NOMO-1 treated with dmso at 0.1 percent for 144 hours (cell line): Measurements from ENCODE around the gene TMEM183A.

Experiments used
- DNase-seq: peaks from one replicate; lab custom pipeline; 2025; ENCODE audit not compliant: unreplicated experiment; lab: John Stamatoyannopoulos, UW

TMEM183A gene

DNA sequence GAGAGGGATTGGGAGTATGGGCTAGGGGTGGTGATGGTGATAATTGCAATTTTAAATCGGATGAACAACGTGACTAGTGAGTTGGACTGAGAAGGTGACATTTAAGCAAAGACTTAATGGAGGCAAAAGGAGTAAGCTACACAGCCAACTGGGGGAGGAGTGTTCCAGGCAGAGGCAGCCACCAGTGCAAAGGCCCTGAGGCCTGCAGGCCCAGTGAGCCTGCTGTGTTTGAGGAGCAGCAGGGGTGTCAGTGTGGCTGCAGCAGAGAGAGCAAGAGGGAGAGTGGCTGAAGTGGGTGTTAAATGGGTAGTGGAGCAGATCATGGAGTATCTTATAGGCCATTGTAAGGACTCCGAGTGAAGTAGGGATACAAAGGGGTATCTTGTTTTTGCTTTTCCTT is 59.8 kb downstream of the TMEM183A start:
- DNase-seq = no peak

GRCh38 chr1:203069030-203069747 is 62.0 kb downstream of the TMEM183A start:
- peak; percentile 89 for DNase-seq

DNA sequence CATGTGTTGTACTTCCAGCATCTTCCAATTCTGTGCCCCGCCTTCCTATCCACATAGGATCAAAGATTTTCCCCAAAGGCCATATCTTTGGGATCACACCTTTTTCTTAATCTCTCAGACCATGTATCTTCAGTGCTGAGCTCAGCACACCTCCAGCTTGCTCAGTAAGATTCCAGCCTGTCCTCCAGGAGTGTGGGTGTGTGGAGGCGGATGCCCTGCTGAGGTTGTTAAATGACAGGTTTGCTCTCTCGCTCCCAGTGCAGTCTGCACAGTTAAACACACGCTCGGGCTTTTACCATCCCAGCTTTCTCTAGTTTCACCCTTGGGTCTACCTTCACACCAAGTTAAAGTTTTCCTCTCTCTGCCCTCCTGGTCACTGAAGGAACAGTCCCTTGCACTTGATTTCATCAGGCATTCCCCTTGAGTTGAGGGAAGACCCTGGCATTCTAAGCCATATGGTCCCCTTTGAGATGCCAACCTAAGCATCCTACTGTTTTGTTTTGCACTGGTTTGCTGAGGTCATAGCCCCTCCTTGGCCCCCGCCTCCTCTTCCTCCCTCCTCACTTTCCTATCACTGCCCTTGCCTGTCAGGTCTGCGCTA is 64.9 kb downstream of the TMEM183A start:
- DNase-seq = no peak

DNA sequence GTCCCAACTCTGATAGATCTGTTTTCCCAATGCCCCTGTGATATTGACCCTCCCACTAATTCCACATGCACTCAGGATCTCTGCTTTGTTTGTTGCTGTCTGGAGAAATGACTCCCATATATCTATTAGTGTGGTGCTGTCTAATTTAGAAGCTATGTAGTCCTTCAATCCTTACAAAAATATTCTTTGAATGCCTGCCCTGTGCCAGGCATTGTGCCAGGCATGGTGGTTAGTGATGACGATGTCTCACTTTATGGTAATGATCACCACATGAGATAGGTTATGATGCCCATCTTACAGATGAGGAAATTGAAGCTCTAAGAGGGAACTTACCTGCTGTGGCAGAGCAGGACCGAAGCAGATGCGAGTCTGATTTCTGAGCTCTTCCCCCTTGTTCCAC is 65.7 kb downstream of the TMEM183A start:
- no peak for DNase-seq

GRCh38 chr1:203073469-203073868 is 66.3 kb downstream of the TMEM183A start:
- no peak for DNase-seq
